ENCODE data around the gene PAFAH1B2.

PAFAH1B2 gene

DNA sequence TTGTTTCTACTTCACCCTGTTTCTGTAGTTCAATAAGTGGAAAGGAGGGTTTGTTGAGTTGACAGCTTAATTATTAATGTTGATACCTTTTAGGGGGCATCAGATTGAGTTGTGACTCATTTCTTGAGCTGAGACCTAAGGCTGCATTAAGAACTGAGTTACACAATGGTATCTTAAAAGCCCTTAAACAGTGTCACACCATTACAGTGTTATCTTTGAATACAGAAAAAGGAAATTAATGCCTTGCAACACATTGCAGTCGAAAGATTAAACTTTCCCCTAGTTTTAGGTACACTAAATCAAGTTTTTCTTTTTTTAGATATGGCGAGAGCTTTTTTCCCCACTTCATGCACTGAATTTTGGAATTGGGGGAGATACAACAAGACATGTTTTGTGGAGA lies 16.7 kb downstream of the PAFAH1B2 start:
- H3K4me3 ChIP-seq (ENCODE audit: low read length) = no peak overlapping the region
- no peak for DNase-seq (ENCODE audit: low read depth)
- TF ChIP-seq, protein P1, sequence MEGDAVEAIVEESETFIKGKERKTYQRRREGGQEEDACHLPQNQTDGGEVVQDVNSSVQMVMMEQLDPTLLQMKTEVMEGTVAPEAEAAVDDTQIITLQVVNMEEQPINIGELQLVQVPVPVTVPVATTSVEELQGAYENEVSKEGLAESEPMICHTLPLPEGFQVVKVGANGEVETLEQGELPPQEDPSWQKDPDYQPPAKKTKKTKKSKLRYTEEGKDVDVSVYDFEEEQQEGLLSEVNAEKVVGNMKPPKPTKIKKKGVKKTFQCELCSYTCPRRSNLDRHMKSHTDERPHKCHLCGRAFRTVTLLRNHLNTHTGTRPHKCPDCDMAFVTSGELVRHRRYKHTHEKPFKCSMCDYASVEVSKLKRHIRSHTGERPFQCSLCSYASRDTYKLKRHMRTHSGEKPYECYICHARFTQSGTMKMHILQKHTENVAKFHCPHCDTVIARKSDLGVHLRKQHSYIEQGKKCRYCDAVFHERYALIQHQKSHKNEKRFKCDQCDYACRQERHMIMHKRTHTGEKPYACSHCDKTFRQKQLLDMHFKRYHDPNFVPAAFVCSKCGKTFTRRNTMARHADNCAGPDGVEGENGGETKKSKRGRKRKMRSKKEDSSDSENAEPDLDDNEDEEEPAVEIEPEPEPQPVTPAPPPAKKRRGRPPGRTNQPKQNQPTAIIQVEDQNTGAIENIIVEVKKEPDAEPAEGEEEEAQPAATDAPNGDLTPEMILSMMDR (IDR thresholded peaks at IDR 0.05; ENCODE audit: insufficient read depth, low read depth, low read length, missing control alignments) = no peak

DNA sequence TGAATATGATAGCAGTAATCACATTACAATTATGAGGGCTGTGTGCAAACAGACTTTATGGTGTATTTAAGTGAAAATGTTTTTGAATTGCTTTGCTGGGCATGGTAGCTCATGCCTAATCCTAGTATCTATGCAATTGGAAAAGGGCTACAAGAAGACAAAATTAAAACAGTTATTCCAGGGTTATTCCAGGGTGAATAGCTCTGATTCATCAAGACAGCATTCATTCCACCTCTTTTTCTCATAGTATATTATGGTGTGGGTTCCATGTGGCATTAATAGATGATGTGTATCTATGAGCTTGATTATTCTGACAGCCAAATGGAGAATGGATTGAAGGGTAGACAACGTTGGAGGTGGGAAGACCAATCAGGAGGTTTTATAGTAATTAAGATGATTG lies 22.4 kb downstream of the PAFAH1B2 start:
- DNase-seq (ENCODE audit: low read depth) = no peak
- H3K4me3 ChIP-seq (ENCODE audit: low read length) = no peak overlapping the region
- TF ChIP-seq, protein P1 (IDR thresholded peaks at IDR 0.05; ENCODE audit: insufficient read depth, low read depth, low read length, missing control alignments) = no peak

DNA sequence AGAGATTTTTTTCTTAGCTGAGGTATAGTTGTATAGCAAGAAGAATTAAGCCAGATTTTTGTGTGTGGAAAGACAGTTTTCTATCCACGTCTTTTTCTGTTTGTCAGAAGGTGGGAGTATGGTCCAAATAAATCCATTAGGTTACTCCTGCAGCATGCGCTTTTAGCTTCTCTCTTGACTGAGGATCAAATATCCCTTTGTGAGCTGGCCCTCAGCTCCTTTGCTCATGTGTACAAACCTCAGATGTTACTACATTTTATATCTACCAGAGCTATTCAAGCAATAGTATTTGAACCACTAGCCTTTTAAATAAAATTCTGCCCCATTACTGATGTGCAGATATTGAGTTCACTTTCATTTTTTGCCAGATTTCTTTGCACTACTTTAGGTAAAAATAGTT lies 25.6 kb downstream of the PAFAH1B2 start:
- TF ChIP-seq, protein P1 (IDR thresholded peaks at IDR 0.05; ENCODE audit: insufficient read depth, low read depth, low read length, missing control alignments) = no peak
- no peak overlapping the region for H3K4me3 ChIP-seq (ENCODE audit: low read length)

DNA sequence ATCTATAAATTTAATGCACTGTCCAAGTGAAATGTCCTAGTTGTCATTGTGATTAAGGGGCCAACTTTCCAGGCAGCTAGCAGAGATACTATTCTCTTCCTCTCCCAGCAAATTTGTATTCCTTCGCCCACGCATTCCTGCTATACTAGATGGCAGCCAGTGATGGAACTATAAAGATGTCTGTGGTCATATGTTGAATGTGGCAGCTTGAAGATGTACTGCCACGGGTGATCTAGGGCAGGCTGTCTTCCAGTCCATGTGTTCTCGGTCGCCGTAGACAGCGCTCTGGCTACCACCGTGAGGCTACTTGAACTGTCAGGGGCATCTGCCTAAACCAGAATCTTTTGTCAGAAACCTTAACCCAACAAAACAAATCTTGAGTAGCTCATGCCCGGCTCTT lies 26.1 kb downstream of the PAFAH1B2 start:
- no peak overlapping the region for H3K4me3 ChIP-seq (ENCODE audit: low read length)
- DNase-seq (ENCODE audit: low read depth) = no peak
- TF ChIP-seq, protein P1 (IDR thresholded peaks at IDR 0.05; ENCODE audit: insufficient read depth, low read depth, low read length, missing control alignments) = no peak

More for the DNA sequence above, 25.6 kb downstream of the PAFAH1B2 start:
- no peak for DNase-seq (ENCODE audit: low read depth)

GRCh38 chr11:117171007-117171403 lies 26.9 kb downstream of the PAFAH1B2 start:
- H3K4me3 ChIP-seq (ENCODE audit: low read length) = no peak overlapping the region
- DNase-seq (ENCODE audit: low read depth) = no peak
- TF ChIP-seq, protein P1 (IDR thresholded peaks at IDR 0.05; ENCODE audit: insufficient read depth, low read depth, low read length, missing control alignments) = no peak

DNA sequence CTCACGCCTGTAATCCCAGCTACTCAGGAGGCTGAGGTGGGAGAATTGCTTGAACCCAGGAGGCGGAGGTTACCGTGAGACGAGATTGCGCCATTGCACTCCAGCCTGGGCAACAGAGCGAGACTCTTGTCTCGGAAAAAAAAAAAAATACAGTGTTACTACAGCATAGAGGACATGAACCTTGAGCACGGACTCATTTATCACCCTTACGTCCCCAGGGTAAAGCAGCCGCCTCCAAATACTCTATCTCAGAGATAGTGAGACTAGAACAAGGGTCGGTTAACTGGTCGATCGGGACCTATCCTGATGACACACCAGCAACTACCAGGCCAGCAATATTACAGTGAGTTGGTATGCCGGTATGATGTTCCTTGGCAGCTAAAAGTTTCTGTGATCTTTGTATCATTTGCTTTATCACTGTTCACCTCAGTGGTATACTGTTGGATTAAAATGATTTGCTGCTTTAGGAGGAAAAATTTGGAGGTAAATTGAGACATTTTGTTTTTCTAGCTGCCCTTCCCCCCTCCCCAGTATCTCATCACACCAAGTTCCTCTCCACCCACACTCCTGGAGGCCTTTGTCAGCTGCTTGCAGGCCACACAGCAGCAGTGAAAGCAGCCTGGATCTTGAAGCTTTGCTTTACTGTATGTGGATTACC lies 27.4 kb downstream of the PAFAH1B2 start:
- TF ChIP-seq, protein P1 (IDR thresholded peaks at IDR 0.05; ENCODE audit: insufficient read depth, low read depth, low read length, missing control alignments) = no peak
- DNase-seq (ENCODE audit: low read depth) = peak; percentile 24
- no peak overlapping the region for H3K4me3 ChIP-seq (ENCODE audit: low read length)

All from epithelial cell of esophagus (primary cell).